GM12801 (cell line): Measurements from ENCODE around the gene USP30.
A peak's percentile ranks its signal among the peaks of the same experiment; 100 is the strongest.

Experiments used
- TF ChIP-seq, protein P1 (sequence below): IDR thresholded peaks from one replicate; pipeline ENCODE4 v1.5.1; 2011; ENCODE audit warnings: control low read depth; ENCODE audit not compliant: insufficient read length; ENCODE audit errors: extremely low read depth

The USP30 gene

DNA sequence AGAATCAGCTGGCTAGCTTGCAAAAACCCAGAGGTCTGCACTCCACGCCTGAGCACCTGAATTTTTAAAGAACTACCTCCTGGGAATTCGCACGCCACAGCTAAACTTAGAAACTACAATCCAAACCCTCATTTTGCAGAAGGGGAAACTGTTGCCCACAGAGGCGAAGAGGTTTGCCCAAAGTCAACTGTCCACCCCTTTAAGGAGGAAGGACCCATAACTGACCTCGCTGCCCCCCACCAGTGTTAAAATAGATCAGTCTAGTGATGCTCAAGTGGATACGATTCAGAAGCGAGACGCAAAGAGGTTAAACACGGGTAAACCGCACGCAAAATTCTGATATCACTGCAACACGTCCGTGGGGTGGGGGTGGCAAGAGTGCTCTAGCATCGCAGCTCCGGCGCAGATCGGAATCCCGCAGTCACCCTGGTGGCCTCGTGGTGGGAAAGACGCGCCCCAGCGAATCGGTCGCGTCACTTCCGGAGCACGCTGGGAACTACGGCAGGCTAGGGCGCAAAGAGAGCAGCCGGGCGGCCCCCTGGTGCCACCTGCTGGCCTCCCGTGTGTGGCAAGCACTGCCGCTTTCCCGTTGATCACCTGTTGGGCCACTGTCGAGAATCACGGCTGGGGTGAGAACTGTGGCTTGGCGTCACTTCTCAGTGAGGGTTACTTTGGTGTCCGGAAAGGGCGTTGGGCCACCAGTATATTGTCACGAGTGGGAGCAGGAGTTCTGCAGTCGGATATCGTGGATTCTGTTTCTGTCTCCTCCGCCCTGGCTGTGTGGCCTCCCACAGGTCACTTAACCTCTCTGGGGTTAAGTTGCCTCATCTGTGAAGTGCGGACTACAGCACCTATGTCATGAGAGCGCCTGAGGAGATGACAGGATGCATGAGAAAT lies 40.9 kb downstream of the USP30 start, which contains the start of gene ALKBH2:
Gene ALKBH2 (minus strand): TSS at position 451 of the 897 bp plus-strand sequence. CDS start 686 bp downstream, outside the sequence.
- TF ChIP-seq, protein P1, sequence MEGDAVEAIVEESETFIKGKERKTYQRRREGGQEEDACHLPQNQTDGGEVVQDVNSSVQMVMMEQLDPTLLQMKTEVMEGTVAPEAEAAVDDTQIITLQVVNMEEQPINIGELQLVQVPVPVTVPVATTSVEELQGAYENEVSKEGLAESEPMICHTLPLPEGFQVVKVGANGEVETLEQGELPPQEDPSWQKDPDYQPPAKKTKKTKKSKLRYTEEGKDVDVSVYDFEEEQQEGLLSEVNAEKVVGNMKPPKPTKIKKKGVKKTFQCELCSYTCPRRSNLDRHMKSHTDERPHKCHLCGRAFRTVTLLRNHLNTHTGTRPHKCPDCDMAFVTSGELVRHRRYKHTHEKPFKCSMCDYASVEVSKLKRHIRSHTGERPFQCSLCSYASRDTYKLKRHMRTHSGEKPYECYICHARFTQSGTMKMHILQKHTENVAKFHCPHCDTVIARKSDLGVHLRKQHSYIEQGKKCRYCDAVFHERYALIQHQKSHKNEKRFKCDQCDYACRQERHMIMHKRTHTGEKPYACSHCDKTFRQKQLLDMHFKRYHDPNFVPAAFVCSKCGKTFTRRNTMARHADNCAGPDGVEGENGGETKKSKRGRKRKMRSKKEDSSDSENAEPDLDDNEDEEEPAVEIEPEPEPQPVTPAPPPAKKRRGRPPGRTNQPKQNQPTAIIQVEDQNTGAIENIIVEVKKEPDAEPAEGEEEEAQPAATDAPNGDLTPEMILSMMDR: peak; percentile 27

DNA sequence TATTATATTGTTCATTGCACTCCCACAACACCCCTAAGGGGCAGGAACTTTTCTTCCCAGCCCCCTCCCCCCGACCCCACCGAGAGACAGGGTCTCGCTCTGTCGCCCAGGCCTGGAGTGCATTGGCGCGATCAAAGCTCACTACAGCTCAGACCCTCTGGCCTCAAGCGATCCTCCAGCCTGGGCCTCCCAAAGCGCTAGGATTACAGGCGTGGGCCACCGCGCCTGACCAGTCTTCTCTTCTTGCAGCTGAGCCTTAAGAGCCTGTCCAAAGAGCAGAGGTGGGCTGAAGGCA lies 44.7 kb downstream of the USP30 start:
- TF ChIP-seq, protein P1: no peak

DNA sequence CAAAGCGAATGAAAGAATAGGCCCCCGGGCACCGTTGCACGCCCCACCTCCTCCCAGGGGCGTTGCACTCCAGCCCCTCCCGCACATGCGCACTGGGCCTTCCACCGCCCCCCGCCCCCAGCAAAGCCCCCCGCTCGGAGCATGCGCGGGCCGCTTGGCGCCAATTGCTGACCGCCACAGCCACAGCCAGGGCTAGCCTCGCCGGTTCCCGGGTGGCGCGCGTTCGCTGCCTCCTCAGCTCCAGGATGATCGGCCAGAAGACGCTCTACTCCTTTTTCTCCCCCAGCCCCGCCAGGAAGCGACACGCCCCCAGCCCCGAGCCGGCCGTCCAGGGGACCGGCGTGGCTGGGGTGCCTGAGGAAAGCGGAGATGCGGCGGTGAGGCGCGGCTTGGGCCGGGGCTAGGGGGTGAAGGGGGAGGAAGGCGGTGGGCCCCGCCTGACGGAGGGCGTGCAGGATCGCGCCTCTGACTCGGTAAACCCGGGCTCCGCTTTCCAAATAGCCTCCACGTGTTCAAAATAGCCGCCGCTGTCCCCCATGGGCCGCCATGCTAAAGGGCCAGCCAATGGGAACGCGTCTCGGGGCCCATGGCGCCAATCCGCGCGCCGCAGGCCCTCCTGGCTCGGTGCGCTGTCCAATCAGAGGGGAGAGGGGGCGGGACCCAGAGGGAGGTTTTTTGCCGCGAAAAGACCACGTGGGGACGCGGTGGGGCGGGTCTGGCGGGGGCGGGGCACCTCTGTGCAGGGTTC lies 45.2 kb downstream of the USP30 start, which contains the start of gene UNG:
Gene UNG (plus strand): TSS at position 163 of the 748 bp plus-strand sequence. CDS start 83 bp downstream, at position 246.
- TF ChIP-seq, protein P1: no peak

DNA sequence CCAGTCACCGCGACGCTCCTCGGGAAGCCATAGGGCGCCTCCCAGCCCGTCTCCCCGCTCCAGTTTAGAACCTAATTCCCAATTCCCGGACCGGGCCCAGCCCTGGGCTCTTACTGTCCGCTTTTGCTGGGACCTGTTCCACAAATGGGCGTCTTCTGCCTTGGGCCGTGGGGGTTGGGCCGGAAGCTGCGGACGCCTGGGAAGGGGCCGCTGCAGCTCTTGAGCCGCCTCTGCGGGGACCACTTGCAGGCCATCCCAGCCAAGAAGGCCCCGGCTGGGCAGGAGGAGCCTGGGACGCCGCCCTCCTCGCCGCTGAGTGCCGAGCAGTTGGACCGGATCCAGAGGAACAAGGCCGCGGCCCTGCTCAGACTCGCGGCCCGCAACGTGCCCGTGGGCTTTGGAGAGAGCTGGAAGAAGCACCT lies 45.8 kb downstream of the USP30 start:
- TF ChIP-seq, protein P1: no peak

DNA sequence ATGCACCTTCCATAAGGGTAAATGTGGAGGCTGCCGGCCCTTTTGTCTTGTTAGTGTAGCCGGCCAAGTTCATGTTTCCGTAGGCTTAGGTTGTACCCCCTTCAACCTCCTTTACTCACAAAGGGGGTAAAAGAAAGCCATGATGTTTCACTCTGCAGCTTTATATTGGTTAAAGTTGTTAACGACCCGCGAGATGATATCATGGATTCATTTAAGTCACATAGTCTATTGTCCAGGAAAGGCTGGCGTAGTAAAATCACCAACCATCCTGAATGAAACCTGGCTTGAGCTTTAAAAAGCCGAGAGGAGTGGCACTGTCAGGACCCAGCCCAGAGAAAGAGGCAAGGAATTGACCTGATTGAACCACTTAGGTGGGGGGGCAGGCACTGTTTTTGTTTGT lies 46.3 kb downstream of the USP30 start:
- TF ChIP-seq, protein P1: no peak

DNA sequence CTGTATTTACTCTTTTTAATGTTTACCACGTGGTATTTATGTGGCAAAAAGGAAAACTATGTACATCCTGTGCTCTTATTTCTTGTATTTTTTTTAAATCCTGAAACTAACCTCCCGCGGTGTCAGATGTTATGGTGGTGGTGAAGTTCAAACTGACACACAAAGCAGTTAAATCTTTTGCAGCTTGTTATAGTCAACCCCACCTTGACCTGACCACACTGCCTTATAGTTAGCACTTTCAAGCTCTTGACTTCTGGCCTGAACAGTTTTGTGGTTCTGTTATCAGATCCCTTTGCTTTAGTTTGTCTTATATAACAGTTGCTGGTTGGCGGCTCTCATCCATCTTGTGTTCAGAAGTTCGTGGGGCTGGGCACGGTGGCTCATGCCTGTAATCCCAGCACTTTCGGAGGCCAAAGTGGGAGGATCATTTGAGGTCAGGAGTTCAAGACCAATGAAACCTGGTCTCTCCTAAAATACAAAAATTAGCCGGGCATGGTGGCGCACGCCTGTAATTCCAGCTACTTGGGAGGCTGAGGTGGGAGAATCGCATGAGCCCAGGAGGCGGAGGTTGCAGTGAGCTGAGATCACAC lies 47.1 kb downstream of the USP30 start:
- TF ChIP-seq, protein P1: no peak

DNA sequence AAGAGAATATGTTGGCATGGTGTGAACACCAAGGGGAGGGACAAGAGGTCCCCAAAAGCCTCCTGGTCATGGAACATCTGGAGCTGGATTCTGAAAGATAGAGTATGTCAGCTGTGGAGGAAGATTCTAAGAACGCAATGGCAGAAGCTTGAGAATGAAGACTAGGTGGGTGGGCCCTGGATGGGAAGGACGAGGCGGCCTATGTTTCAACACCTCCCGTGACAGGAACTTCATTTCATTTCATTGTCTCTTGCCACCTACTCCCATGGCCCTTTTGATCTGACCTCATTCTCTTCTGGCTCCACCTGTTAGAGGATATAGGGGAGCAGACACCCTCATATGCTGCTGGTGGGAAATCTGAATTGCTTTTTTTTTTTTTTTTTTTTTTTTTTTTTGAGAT lies 48.4 kb downstream of the USP30 start:
- TF ChIP-seq, protein P1: no peak
